Omental fat pad (tissue), 4 donors: Measurements from ENCODE around the gene CCN5. TPM values are rescaled to one million over a fixed set of nuclear protein-coding genes. Genes with fewer than 3 reads are reported as not detected.
A peak's percentile ranks its signal among the peaks of the same experiment; 100 is the strongest.

ENCODE experiments used
- ATAC-seq: fragments of 150-250 bp; one replicate; pipeline ENCODE4 v1.9.1; 2016; ENCODE audit warnings: mild to moderate bottlenecking, moderate library complexity; ENCODE audit not compliant: low FRiP score
- DNase-seq: peaks from one replicate; pipeline ENCODE4 v3.0.0-alpha.2; 2019; ENCODE audit warnings: low spot score
- total RNA-seq, 4 donors: library from RNA; depleted of rRNA; stranded (reverse); fragments of >200 nt; gene quantifications; one replicate each; pipeline ENCODE4 v1.1.0, GENCODE V29; 2016
- TF ChIP-seq, protein P1 (sequence below), 3 donors: fragments of 450-650 bp; IDR thresholded peaks; one replicate each; pipeline ENCODE4 v1.5.1; 2016 to 2017; ENCODE audit warnings: antibody characterized with exemption in 3 of 3, mild to moderate bottlenecking in 3 of 3, moderate library complexity in 2 of 3

The CCN5 gene
- total RNA-seq, 4 donors from 2014 or later: 25.9 to 81.7 (median 61.3) TPM

DNA sequence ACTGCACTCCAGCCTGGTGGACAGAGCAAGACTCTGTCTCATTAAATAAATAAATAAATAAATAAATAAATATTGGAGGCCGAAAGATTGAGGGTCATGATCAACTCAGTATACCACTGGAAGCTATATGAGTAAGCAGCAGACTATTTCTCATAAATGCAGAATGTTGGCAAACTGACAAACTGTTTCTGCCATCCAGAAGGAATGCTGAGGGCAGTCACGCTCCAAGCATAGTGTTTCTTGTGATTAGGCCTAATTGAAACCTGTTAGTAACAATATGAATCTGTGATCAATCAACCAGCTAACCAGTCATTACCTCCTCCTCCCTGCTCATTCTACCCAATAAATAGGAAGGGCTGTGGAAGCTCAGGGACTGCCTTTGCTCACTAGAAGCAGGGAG, 15.3 kb downstream of the CCN5 start:
- ATAC-seq (peak; percentile 8), DNase-seq (no peak)
- TF ChIP-seq, protein P1, sequence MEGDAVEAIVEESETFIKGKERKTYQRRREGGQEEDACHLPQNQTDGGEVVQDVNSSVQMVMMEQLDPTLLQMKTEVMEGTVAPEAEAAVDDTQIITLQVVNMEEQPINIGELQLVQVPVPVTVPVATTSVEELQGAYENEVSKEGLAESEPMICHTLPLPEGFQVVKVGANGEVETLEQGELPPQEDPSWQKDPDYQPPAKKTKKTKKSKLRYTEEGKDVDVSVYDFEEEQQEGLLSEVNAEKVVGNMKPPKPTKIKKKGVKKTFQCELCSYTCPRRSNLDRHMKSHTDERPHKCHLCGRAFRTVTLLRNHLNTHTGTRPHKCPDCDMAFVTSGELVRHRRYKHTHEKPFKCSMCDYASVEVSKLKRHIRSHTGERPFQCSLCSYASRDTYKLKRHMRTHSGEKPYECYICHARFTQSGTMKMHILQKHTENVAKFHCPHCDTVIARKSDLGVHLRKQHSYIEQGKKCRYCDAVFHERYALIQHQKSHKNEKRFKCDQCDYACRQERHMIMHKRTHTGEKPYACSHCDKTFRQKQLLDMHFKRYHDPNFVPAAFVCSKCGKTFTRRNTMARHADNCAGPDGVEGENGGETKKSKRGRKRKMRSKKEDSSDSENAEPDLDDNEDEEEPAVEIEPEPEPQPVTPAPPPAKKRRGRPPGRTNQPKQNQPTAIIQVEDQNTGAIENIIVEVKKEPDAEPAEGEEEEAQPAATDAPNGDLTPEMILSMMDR (IDR thresholded peaks at IDR 0.05): no peak

DNA sequence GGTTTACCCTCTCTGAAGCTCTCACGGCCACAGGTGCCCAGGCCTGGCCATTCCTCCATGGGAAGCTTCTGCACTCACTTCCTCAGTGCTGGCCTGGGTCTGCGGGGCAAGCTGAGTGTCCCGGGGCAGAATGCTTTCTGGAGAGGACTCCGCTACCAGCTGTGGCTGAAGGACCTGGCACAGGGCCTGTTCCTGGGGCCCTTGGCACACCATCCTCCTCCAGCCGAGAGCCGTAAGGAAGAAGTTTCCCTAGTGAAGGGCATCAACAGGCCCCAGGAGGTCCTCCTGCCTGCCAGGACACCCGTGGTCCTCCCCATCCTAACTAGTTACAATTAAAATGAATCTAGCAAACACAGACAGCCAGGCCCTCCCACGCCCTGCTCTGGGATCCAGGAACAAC, 16.5 kb downstream of the CCN5 start:
- ATAC-seq (no peak), DNase-seq (no peak)

DNA sequence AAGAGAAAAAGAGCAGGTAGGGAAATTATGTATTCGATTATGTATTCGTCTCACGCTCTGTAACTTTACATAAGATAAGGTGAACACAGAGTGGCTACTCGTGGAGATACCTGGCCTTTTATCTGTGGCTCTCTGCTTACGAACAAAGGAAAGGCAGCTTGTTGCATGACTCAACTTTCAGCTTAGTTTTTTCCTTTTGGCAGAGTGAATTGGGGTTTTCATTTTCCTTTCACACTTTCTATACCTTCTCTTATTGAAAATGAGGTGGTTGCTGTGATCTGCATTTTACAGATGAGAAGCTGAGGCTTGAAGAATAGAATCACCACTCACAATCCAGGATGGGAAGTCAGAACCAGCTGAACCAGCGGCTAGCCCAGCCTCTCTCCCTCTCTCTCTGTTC, 17.2 kb downstream of the CCN5 start:
- TF ChIP-seq, protein P1 (IDR thresholded peaks at IDR 0.05): no peak
- ATAC-seq (no peak), DNase-seq (no peak)

More for the DNA sequence above, 16.5 kb downstream of the CCN5 start:
- TF ChIP-seq, protein P1 (IDR thresholded peaks at IDR 0.05): no peak

DNA sequence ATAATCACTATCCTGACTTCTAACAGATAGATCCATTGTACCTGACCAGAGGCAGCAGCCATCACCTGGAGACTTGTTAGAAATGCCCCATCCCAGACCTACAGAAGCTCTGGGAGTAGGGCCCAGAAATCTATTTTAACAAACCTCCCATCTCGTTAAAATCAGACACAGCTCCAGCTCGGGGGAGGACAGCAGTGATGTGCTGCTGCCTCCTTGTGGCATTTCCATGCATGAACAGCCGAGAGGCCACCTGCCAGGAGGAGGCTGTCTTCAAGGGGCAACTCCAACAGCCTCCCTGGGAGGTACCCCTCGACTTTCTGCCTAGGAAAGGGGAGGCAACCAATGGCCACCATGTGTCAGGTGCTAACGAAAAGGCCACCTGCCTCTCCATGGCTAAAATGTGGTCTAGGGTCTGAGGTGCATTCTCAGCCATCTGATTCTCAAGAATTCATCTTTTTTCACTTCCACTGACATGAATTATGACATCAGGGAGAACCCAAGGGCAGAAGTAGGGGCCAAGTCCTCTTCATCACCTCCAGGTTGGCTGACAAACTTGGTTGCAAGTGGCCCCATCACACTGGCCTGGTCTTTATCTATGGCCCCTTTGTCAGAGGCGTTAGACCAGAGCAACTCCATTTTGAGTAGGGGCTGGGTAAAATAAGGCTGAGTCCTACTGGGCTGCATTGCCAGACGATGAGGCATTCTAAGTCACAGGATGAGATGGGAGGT, 18.3 kb downstream of the CCN5 start:
- TF ChIP-seq, protein P1 (IDR thresholded peaks at IDR 0.05): peak in 1 of 3 donors; percentile 91
- ATAC-seq (peak; percentile 47), DNase-seq (peak; percentile 39)

DNA sequence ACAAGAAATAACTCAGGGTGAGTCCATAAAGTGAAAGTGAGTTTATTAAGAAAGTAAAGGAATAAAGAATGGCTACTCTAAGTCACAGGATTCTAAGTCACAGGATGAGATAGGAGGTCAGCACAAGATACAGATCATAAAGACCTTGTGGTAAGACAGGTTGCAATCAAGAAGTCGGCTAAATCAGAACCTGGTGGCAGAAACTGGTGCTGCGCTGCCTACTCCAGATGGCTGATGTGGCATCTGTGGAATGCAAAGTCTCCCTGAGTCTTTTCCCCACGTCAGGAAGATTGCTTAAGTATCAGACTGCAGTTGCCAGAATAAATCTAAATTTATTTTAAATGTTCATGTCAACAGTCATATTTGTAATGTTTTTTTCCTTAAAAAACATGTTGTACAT, 19.8 kb downstream of the CCN5 start:
- no peak for ATAC-seq
- TF ChIP-seq, protein P1 (IDR thresholded peaks at IDR 0.05): no peak
- DNase-seq: no peak

DNA sequence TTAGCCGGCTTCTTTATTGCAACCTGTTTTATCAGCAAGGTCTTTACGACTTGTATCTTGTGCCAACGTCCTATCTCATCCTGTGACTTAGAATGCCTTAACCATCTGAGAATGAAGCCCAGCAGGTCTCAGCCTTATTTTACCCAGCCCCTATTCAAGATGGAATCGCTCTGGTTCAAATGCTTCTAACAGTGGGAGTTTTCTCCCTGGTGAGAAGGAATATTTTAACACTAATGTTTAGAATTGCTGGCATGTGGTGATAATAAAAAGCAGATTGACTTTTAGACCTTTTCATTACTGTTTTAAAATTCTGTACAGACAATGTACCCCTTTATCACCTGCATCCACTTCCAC, 20.6 kb downstream of the CCN5 start:
- DNase-seq: no peak
- ATAC-seq: no peak
- TF ChIP-seq, protein P1 (IDR thresholded peaks at IDR 0.05): no peak
